HG03097 (cell line): ENCODE measurements around the gene ISOC1.
A peak's percentile ranks its signal among the peaks of the same experiment; 100 is the strongest.

ENCODE experiments used
- ATAC-seq: cut with Tn5 transposase; IDR thresholded peaks from one replicate; pipeline ENCODE4 v1.9.1; 2021; ENCODE audit not compliant: unreplicated experiment, low FRiP score

Gene ISOC1

DNA sequence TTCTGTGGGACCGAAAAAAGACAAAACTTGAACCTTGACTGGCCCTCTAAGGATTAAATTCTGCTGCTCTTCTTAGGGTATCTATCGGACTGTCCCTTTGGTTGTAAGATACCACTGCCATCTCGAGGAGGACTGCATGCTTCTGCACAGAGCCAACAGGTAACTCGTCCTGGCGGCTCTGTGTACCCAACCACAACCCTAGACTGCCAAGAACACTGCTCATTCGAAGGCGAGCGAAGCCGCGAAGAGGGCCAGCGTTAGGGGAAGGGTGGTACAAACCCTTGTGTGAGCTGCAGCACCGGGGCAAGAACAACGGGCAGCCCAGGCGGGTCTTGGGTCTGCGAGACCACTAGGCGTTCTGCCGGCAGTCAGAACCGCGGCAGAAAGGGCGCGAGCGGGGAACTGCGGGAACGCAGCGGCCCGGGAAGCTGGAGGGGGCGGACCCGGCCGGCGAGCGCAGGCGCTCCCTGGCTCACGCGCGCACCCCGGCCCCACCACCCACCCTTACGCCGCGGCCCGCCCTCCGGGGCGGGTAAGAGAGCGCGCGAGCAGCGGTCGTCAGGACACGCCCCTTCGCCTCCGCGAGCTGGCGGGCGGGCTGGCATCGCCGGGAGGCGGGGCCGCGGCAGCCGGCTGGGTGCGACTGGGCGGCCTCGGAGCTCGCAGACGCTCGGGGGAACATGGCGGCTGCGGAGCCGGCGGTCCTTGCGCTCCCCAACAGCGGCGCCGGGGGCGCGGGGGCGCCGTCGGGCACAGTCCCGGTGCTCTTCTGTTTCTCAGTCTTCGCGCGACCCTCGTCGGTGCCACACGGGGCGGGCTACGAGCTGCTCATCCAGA, at the start of gene ISOC1:
Gene ISOC1 (plus strand): TSS at position 663 of the 837 bp plus-strand sequence. CDS start 18 bp downstream, at position 681.
- peak; percentile 92 for ATAC-seq

DNA sequence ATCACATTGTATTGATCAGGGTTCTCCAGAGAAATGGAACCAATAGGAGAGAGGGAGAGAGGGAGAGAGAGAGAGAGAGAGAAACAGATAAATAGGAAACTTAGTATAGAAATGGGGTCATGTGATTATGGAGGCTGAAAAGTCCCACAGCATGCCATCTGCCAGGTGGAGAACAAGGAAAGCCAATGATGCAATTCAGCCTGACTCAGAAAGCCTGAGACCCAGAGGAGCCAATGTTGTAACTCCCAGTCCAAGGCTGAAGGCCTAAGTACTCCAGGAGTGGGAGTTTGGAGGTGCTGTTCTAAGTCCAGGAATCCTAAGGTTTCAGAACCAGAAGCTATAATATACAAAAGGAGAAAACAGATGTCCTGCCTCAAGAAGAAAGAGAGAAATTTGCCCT, 48.4 kb upstream of the ISOC1 start:
- ATAC-seq: no peak

DNA sequence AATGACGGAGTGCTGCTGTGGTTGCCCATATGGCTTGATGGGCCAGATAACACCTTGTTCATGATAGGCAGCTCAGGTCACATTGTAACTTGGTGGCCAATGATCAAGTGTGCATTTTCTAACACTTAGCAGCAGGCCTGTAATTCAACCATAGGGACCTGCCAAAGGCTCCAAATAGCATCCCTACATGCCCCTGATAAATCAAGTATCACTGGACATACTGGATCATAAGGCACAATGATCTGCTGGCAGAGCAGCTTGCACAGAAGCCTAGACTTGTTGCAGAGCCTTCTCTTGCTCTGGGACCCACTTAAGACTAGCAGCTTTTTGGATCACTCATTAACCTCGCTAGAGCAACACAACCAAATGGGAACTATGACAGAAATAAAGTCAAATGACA, 46.0 kb upstream of the ISOC1 start:
- ATAC-seq: no peak

DNA sequence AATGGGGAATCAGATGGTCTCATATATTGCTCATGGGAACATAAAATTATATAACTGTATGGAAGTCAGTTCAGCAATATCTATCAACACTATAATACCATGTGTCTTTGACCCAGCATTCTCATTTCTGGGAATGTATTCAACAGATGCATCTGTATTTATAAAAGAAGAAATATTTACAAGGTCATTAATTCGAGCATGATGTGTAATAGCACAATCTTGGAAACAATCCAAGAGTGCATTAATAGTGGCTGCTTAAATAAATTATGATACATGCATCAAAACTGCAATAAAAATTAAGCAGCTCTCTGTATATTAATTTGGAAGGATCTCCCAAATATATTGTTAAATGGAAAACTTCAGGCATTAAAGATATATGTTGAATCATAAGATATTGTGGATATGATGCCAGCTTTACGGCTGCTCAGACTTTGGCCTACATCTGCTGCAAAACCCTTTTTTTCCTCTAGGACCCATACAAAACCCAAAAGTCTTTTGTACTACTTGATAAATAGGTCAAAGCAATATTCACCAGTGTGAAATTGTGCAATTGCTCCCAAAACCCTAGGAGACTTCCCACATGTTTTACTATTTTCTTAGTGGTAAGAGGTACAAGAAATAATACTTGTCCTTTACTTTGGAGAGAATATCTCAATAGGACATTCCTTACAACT, 45.3 kb upstream of the ISOC1 start:
- no peak for ATAC-seq

- no peak for ATAC-seq
Observed at GRCh38 chr5:129051283-129051682, 43.3 kb upstream of the ISOC1 start.

DNA sequence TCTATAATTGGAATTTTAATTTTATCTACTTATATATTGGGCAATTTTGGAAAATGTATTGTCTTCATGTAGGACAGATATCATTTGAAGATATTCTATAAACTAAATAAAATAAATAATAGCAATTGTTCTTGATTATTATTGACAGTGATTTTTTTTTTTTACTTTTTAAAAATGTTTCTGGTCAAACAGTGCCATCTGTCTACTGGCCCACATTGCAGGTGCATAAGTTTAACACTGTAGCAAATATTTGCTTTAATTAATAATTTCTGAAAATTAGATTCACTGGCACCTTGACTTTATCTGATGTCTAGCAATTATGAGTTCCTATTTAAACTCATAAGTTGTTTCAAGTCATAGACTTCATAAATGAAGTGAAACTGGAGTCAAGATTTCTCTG, 41.1 kb upstream of the ISOC1 start:
- ATAC-seq: no peak

DNA sequence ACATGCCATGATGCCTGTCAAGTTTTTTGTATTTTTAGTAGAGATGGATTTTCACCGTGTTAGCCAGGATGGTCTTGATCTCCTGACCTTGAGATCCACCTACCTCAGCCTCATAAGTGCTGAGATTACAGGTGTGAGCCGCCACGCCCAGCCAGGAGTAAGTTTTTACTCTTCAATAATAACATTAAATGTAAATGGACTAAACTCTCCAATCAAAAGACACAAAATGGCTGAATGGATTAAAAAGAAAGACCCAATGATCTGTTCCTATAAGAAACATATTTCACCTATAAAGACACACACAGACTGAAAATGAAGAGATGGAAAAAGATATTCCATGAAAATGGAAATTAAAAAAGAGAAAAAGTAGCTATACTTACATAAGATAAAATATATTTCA, 37.2 kb upstream of the ISOC1 start:
- no peak for ATAC-seq

DNA sequence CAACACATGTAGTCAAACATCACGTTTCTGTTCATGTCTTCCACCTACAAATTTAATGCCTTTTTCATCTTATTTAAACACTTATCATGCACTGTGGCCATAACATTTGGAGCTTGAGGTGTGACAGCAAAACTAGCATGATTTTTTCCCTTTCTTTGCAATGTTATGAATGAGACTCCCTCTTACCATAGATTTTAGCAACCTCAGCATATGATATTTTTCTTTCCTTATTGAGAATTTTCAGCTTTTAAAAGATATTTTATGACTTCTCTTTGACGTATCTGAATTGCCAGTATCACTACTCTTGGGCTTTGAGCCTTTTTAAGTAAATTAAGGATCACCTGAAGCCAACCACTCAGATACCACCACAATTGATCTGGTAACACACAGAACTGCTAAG, 32.7 kb upstream of the ISOC1 start:
- ATAC-seq: no peak

- ATAC-seq: no peak
Observed at GRCh38 chr5:129063483-129064113, 31.0 kb upstream of the ISOC1 start.

GRCh38 chr5:129065721-129066120, 28.8 kb upstream of the ISOC1 start:
- no peak for ATAC-seq

DNA sequence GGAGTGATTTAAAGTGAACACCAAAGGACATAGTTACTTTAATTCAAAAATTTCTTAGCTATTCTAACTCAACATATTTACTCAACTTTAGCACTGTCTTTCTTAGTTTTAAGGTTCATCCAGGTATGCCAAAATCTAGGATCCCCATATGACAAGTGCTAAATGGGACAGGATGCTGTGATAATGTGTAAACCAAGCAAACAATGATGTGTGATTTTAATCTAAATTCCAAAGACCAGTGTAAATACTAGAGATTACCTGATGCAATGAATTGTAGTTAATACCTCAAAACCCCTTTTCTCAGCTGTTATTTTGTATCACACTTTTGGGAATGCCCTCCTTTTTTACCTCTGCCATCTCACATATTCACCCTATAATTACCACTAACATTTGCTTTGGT, 26.8 kb upstream of the ISOC1 start:
- ATAC-seq: no peak

GRCh38 chr5:129069292-129069691, 25.3 kb upstream of the ISOC1 start:
- no peak for ATAC-seq

DNA sequence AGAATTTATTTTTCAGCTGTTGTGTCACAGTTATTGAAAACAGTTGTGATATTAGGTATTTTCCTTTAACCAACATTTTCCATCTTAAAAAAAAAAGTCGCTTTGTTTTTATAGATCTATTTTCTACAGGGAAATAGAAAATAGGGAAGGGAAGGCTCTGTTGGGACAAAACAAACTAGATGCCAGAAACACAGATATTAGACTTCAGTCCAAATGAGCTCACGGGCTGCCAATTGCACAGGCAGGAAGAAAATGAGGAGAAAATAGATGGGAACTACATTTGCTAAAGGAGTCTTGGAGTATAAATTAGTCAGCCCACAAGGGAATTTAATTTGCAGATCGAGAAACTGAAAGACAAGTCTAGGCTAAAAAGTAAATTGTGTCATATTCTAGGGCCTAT, 21.4 kb upstream of the ISOC1 start:
- no peak for ATAC-seq

GRCh38 chr5:129074903-129075302, 19.6 kb upstream of the ISOC1 start:
- no peak for ATAC-seq

- ATAC-seq: no peak
Observed at GRCh38 chr5:129077433-129078075, 17.0 kb upstream of the ISOC1 start.

- ATAC-seq: no peak
Observed at GRCh38 chr5:129078247-129078646, 16.3 kb upstream of the ISOC1 start.

GRCh38 chr5:129078660-129079059, 15.9 kb upstream of the ISOC1 start:
- no peak for ATAC-seq

DNA sequence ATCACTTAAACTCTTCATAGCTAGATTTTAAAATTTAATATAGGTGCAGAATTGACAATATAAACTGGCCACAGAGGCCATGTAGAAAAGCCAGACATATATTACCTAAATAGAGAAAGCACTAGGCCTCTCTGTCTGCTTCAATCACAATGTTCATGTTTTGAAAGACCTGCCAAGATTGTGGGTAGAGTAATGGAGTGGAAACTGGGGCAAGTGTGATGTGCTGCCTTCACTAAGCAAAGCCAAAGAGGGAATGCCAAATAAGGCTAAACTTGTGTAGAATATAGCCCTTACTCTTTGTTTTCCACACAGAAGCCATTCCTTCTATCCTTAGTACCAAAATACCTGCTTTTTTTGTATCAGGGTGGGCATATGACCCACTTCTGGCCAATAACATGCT, 15.1 kb upstream of the ISOC1 start:
- ATAC-seq: no peak

GRCh38 chr5:129080766-129081165, 13.8 kb upstream of the ISOC1 start:
- no peak for ATAC-seq

DNA sequence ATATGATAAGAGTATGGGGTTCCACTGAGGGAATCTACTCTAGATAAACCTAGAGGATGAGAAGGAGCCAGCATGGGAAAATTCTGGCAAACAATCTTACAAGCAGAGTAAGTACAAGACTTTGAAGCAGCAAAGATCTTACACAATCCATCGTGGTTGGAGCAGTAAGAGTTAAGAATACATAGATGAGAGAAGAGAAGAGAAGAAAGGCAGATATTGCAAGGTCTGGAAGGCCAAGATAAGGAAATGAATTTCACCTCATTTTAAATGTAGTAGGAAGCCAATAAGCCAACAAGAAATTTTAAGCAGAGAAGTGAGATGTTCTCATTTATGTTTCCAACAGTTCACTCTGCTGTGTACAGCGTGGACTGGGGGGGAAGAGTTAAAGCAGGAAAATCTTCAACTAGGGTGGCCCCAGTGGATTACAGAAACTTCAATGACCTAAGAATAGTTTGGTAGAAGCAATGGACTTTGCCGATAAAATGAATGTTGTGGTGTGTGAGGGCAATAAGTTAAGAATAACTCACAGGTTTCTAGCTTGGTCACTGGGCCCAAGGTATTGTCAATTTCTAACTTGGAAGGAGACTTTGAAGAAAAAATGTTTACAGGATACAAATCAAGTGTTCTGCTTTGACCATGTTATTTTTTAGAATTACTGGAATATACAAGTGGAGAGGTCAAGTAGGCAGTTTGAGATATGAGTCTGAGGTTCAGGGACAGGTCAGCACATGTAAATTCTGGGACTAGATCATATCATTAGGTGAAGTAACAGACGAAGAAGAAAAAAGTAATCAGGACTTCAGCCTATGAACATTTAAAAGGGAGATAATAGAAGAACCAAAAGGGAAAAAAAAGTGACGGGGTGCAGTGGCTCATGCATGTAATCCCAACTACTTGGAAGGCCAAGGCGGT, 12.1 kb upstream of the ISOC1 start:
- no peak for ATAC-seq
